HTERT RPE-1 (cell line): Measurements from ENCODE around the gene ACACB.

Experiments used
- in situ Hi-C: fragments of 300-500 bp; cut with MboI; formaldehyde crosslinking; loops from 4 replicates; pipeline ENCODE4 v1.14.3; 2020; ENCODE audit warnings: low sequenced_read_pairs

The ACACB gene

DNA sequence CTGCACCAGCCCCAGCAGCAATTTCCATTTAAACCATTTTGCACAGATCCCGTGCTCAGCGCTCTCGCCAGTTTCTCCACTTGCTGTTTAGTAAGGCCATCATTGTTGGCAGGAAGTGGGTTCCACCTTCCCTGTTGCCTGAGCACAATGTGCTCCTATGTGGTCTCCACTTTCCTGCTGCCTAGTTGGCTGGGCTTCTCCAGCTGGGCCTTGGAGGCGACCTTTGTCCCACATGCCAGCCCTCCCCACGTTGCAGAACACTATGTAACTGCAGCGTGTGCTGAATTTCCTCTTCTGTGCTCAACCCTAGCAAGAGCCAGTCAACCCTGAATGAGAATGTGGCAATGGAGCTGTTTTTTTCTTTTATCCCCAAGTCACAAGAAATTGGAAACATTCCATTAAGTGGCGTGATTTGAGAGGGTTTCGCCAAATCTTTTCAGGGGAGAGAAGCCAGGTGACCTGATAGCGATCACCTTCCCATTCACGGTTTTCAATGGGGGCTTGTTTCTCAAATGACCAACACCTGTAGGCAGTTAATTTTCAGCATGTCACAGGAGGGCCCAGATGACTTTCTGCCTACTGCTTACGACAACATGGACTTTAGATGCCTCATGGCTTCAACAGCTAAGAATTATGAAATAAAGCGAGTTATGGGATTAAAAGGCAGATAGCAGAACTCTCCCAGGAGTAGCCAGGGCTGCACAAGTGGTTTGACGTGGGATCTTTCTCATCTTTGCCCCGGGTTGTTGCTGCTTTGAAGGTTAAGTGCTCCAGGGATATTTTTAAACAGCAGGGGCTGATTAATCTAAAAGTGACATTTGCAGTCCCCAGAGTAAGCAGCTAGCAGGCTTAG is at the start of gene ACACB:
TSS of gene ACACB (plus strand) at position 830 of the 853 bp plus-strand sequence. CDS start 22,819 bp downstream, outside the sequence.
- in situ Hi-C loops, result no loop called here

DNA sequence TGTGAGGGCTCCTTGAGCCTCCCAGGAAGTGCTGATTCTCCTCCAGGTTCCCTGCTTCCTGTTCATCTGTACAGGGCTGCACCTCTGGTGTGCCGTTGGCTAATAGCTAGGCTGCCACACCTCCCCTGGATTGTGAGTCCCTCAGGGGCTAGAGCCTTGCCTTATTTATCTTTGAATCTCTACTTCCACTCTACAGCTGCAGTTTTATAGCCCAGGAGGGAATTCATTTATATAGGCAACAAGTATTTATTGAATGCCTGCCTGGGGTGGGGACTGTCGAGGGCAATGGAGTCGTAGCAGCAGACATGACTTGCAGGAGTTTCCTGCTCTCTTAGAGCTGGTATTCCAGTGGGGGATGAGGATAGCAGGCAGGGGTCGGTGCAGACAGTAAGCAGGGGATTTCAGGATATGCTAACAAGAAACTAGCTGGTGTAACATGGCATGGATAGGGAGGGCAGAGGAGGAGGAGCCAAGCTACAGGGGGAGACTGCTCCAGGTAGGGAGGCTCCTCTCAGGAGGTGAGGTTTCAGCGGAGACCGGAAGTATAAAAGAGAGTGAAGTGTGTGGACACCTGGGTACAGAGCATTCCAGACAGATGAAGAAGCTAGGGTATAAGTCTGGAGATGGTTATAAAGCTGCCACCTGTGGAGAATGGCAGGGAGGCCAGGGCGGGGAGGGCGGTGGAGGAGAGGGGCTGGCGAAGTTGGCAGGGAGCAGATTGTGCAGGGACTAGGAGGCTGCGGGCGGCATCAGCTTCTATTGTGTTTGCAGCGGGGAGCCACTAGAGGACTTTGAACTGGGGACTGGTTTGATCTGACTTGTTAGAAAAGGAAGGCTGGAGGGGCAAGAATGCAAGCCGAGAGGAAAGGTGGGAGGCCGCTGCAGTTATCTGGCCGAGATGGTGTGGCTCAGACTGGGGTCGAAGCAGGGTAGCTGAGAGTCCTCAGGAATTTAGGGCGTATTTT is 46.8 kb upstream of the ACACB start:
- in situ Hi-C loops, result no loop called here

DNA sequence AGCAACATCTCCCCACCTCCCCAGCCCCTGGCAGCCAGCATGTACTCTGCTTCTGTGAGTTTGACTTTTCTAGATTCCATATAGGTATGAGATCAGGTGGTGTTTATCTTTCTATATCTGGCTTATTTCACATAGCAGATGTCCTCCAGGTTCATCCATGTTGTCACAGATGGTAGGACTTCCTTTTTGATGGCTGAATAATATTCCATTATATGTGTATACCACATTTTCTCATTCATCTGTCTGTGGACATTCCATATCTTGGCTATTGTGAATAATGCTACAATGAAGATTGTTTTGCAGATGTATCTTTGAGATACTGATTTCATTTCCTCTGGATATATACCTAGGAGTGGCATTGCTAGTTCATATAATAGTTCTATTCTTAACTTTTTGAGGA is 41.5 kb upstream of the ACACB start:
- in situ Hi-C loops, result no loop called here

DNA sequence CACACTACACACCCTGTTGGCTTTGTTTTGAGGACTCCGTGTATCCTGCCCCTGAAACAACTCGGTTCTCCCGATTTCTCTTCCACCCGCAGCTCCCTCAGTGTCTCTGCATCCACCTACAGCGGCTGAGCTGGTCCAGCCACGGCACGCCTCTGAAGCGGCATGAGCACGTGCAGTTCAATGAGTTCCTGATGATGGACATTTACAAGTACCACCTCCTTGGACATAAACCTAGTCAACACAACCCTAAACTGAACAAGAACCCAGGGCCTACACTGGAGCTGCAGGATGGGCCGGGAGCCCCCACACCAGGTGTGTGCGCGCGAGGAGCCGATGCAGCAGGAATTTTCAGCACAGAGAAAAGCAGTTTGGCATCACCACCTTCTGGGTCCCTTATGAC is 33.6 kb upstream of the ACACB start:
- in situ Hi-C loops, result no loop called here

DNA sequence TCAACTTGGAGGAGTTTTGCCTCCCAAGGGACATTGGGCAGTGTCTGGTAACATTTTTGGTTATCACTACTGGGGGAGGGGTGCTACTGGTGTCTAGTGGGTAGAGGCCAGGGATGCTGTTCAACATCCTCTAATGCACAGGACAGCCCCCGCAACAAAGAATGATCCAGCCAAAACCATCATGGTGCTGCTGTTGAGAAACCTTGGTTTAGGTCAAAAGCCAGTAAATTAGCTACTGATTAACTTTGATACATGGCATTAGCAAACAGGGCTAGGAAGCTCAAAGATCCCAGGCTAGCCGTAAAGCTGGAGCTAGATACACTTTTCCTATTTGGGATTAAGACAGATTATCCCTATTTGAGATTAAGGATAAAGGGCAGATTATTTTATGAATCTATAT is 32.0 kb upstream of the ACACB start:
- in situ Hi-C loops, result no loop called here

DNA sequence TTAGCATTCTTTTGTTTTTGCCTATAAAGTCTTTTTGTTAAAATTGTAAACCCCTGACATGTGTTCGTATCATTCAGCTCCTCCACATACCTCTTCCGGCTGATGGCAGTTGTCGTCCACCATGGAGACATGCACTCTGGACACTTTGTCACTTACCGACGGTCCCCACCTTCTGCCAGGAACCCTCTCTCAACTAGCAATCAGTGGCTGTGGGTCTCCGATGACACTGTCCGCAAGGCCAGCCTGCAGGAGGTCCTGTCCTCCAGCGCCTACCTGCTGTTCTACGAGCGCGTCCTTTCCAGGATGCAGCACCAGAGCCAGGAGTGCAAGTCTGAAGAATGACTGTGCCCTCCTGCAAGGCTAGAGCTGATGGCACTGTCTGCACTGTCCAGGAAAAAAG is 30.8 kb upstream of the ACACB start:
- in situ Hi-C loops, result no loop called here

DNA sequence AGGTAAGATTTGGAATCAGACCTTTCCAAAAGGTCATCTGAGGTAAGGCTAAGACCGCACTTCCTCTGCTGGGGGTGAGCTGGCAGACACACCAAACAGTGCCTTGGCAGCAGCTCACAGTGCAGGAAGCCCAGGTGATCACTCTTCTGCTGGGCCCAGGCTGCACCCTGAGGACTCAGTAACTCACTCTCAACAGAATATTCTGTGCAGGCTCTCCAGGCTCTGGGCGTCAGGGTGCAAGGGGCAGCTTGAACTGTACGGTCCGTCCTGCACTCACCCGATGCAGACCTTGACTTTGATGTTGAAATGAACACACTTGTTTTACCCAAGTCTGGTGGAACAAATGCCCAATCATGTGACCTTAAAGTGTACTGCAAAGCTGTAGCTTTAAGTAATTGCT is 29.1 kb upstream of the ACACB start:
- in situ Hi-C loops, result no loop called here

DNA sequence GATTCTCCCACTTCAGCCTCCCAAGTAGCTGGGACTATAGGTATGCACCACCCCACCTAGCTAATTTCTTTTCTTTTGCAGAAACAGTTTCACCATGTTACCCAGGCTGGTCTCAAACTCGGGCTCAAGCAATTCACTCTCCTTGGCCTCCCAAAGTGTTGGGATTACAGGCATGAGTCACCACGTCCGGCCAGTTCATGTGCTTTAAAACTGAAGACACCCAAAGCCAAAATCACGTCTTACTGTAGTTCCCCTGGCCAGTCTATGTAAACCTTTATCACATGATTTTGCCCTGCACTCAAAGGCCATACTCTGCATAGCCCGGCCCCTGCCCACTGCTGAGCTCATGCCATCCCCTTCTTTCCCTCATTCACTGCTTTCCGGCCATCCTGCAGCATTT is 27.6 kb upstream of the ACACB start:
- in situ Hi-C loops, result no loop called here

DNA sequence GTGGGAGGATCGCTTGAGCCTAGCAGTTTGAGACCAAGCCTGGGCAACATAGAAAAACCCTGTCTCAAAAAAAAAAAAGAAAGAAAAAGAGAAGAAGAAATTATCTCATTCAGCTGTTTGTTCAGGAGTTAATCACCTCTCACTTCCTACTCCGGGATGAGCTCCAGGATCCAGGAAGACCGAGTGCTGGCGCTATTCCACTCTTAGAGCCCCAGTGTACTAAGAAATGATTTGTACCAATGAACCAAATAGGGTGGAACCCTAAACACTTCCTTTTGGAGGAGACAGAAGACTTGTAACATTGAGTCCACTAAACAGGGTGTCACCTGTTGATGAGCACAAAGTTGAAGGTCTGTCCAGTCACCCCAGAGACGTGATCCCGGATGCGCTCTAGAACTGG is 26.7 kb upstream of the ACACB start:
- in situ Hi-C loops, result no loop called here

DNA sequence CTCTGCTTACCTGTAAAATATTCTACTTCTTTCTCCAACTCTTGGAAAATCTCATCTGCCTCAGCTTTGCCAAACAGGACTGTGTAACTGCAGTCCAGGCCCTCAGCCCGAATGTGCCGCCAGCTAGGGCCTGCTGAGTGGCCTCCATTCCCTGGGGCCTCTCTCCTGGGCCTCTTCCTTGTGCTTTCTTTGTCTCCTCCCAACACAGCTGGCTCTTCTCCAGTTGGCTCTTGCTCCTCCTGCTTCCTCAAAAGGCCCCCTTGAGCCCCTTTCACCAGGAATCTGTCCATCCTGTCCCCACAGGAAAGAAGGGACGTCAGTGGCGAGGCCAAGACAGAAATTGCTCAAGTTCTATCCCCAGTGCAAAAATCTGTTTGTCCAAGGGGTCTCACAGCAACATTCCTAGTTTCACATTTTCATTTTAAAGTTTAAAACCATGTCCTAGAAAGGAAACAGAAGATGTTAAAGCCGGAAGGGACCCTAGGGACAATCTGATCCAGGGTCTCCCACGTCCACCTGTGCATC is 23.8 kb upstream of the ACACB start:
- in situ Hi-C loops, result no loop called here

DNA sequence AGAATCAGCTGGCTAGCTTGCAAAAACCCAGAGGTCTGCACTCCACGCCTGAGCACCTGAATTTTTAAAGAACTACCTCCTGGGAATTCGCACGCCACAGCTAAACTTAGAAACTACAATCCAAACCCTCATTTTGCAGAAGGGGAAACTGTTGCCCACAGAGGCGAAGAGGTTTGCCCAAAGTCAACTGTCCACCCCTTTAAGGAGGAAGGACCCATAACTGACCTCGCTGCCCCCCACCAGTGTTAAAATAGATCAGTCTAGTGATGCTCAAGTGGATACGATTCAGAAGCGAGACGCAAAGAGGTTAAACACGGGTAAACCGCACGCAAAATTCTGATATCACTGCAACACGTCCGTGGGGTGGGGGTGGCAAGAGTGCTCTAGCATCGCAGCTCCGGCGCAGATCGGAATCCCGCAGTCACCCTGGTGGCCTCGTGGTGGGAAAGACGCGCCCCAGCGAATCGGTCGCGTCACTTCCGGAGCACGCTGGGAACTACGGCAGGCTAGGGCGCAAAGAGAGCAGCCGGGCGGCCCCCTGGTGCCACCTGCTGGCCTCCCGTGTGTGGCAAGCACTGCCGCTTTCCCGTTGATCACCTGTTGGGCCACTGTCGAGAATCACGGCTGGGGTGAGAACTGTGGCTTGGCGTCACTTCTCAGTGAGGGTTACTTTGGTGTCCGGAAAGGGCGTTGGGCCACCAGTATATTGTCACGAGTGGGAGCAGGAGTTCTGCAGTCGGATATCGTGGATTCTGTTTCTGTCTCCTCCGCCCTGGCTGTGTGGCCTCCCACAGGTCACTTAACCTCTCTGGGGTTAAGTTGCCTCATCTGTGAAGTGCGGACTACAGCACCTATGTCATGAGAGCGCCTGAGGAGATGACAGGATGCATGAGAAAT is 23.1 kb upstream of the ACACB start, which contains the start of gene ALKBH2:
TSS of gene ALKBH2 (minus strand) at position 451 of the 897 bp plus-strand sequence. CDS start 686 bp downstream, outside the sequence.
- in situ Hi-C loops, result no loop called here

DNA sequence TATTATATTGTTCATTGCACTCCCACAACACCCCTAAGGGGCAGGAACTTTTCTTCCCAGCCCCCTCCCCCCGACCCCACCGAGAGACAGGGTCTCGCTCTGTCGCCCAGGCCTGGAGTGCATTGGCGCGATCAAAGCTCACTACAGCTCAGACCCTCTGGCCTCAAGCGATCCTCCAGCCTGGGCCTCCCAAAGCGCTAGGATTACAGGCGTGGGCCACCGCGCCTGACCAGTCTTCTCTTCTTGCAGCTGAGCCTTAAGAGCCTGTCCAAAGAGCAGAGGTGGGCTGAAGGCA is 19.3 kb upstream of the ACACB start:
- in situ Hi-C loops, result no loop called here

DNA sequence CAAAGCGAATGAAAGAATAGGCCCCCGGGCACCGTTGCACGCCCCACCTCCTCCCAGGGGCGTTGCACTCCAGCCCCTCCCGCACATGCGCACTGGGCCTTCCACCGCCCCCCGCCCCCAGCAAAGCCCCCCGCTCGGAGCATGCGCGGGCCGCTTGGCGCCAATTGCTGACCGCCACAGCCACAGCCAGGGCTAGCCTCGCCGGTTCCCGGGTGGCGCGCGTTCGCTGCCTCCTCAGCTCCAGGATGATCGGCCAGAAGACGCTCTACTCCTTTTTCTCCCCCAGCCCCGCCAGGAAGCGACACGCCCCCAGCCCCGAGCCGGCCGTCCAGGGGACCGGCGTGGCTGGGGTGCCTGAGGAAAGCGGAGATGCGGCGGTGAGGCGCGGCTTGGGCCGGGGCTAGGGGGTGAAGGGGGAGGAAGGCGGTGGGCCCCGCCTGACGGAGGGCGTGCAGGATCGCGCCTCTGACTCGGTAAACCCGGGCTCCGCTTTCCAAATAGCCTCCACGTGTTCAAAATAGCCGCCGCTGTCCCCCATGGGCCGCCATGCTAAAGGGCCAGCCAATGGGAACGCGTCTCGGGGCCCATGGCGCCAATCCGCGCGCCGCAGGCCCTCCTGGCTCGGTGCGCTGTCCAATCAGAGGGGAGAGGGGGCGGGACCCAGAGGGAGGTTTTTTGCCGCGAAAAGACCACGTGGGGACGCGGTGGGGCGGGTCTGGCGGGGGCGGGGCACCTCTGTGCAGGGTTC is 18.8 kb upstream of the ACACB start, which contains the start of gene UNG:
TSS of gene UNG (plus strand) at position 163 of the 748 bp plus-strand sequence. CDS start at position 246, 83 bp downstream.
- in situ Hi-C loops, result no loop called here

DNA sequence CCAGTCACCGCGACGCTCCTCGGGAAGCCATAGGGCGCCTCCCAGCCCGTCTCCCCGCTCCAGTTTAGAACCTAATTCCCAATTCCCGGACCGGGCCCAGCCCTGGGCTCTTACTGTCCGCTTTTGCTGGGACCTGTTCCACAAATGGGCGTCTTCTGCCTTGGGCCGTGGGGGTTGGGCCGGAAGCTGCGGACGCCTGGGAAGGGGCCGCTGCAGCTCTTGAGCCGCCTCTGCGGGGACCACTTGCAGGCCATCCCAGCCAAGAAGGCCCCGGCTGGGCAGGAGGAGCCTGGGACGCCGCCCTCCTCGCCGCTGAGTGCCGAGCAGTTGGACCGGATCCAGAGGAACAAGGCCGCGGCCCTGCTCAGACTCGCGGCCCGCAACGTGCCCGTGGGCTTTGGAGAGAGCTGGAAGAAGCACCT is 18.2 kb upstream of the ACACB start:
- in situ Hi-C loops, result no loop called here

DNA sequence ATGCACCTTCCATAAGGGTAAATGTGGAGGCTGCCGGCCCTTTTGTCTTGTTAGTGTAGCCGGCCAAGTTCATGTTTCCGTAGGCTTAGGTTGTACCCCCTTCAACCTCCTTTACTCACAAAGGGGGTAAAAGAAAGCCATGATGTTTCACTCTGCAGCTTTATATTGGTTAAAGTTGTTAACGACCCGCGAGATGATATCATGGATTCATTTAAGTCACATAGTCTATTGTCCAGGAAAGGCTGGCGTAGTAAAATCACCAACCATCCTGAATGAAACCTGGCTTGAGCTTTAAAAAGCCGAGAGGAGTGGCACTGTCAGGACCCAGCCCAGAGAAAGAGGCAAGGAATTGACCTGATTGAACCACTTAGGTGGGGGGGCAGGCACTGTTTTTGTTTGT is 17.7 kb upstream of the ACACB start:
- in situ Hi-C loops, result no loop called here

DNA sequence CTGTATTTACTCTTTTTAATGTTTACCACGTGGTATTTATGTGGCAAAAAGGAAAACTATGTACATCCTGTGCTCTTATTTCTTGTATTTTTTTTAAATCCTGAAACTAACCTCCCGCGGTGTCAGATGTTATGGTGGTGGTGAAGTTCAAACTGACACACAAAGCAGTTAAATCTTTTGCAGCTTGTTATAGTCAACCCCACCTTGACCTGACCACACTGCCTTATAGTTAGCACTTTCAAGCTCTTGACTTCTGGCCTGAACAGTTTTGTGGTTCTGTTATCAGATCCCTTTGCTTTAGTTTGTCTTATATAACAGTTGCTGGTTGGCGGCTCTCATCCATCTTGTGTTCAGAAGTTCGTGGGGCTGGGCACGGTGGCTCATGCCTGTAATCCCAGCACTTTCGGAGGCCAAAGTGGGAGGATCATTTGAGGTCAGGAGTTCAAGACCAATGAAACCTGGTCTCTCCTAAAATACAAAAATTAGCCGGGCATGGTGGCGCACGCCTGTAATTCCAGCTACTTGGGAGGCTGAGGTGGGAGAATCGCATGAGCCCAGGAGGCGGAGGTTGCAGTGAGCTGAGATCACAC is 16.9 kb upstream of the ACACB start:
- in situ Hi-C loops, result no loop called here

DNA sequence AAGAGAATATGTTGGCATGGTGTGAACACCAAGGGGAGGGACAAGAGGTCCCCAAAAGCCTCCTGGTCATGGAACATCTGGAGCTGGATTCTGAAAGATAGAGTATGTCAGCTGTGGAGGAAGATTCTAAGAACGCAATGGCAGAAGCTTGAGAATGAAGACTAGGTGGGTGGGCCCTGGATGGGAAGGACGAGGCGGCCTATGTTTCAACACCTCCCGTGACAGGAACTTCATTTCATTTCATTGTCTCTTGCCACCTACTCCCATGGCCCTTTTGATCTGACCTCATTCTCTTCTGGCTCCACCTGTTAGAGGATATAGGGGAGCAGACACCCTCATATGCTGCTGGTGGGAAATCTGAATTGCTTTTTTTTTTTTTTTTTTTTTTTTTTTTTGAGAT is 15.6 kb upstream of the ACACB start:
- in situ Hi-C loops, result no loop called here

DNA sequence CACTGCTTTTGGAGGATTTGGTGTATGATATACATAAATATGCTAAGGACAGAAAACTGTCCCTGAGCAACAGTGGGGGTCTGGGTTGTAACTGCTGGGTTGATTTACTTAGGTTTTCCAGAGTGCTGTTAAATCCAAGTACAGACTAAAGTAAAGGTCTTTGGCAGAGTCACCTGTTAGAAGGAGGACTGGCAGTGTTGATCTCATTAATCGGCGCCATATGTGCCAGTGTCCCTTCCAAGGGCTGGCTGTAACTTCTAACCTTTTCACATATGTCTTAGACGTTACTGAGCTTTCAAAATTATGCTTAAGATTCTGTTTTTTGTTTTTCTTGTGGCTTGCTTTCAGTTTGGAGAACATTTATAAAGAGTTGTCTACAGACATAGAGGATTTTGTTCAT is 13.9 kb upstream of the ACACB start:
- in situ Hi-C loops, result no loop called here

DNA sequence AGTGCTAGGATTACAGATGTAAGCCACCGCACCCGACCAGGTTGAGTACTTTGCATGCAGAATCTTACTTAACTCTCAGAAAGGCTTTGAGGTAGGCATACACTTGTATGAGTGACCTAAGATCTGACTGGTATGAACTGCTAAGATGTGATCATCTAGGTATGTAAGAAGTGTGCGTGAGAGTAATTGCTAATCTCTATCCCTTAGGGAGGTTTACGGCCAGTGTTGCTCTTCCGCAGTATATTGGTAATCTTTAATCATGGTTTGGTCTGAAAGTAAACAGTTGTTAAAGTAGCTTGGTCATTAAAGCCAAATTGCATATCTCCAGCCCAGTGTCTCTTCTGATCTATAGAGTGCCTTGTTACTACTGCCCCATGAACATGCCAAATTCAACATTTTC is 11.2 kb upstream of the ACACB start:
- in situ Hi-C loops, result no loop called here
